Panc1 (cell line): ENCODE results near the gene CDR2L.

Experiments used
- REST ChIP-seq, 2 experiments: IDR thresholded peaks; 2 replicates each; pipeline ENCODE4 v1.6.1; 2011 to 2012; ENCODE audit warnings: low read depth in 2 of 2, control low read depth in 1 of 2, low read length in 1 of 2, mild to moderate bottlenecking in 1 of 2, moderate library complexity in 1 of 2; ENCODE audit not compliant: insufficient read depth in 1 of 2
- TCF7L2 ChIP-seq: IDR thresholded peaks from 2 replicates; pipeline ENCODE4 v1.6.1; 2011; ENCODE audit warnings: mild to moderate bottlenecking, low read depth, low read length, inconsistent platforms

- TF ChIP-seq TCF7L2 (no peak), REST (IDR thresholded peaks at IDR 0.05; ENCODE audit: insufficient read depth in 1 of 2, low read depth in 2 of 2, low read length in 1 of 2) (no peak)
Measured at GRCh38 chr17:74971842-74972106, 15.7 kb upstream of the CDR2L start.
